Uterus (tissue), 4 donors: Measurements from ENCODE around the gene MAGI2. TPM values are rescaled to one million over a fixed set of nuclear protein-coding genes. Genes with fewer than 3 reads are reported as not detected.

Experiments used
- DNase-seq, 2 donors: peaks; one replicate each; pipeline ENCODE4 v3.0.0-alpha.2; 2019 to 2020
- H3K27ac ChIP-seq, 2 donors: fragments of 200-600 bp; sonication (generic); 1 replicate in 1 of 2; 2 replicates in 1 of 2; pipeline ENCODE4 v1.5.1; 2016 to 2018
- H3K27me3 ChIP-seq, 2 donors: fragments of 200-600 bp; sonication (generic); one replicate each; pipeline ENCODE4 v1.5.1; 2018 to 2019; ENCODE audit warnings: control low read depth in 1 of 2
- H3K36me3 ChIP-seq, 2 donors: fragments of 200-600 bp; sonication (generic); one replicate each; pipeline ENCODE4 v1.5.1; 2019; ENCODE audit warnings: control low read depth in 1 of 2
- H3K4me1 ChIP-seq, 2 donors: fragments of 200-600 bp; sonication (generic); one replicate each; pipeline ENCODE4 v1.5.1; 2018 to 2019; ENCODE audit warnings: control low read depth in 1 of 2
- H3K4me3 ChIP-seq, 2 donors: fragments of 200-600 bp; sonication (generic); 1 replicate in 1 of 2; 2 replicates in 1 of 2; pipeline ENCODE4 v1.5.1; 2018 to 2019; ENCODE audit warnings: mild to moderate bottlenecking in 1 of 2
- H3K9me3 ChIP-seq, 2 donors: fragments of 200-600 bp; sonication (generic); one replicate each; pipeline ENCODE4 v1.5.1; 2019; ENCODE audit warnings: control low read depth in 1 of 2
- POLR2A ChIP-seq, 2 donors: fragments of 450-650 bp; IDR thresholded peaks; one replicate each; pipeline ENCODE4 v1.6.1; 2016; ENCODE audit warnings: antibody characterized with exemption in 2 of 2, mild to moderate bottlenecking in 1 of 2, moderate library complexity in 1 of 2
- intact Hi-C: fragments of 100-400 bp; cut with DNase I; formaldehyde crosslinking; loops from one replicate; pipeline ENCODE4 v1.15.1; 2023; ENCODE audit warnings: low total_unique reads
- total RNA-seq, 4 donors: library from RNA; depleted of rRNA in 3 of 4; stranded (reverse); fragments of >200 nt in 3 of 4; gene quantifications; one replicate each; pipeline versions ENCODE4 v1.1.0 to v1.2.4, GENCODE V29; 2014 to 2023
- TF ChIP-seq, protein P1 (sequence below), 4 experiments: fragments of 200-600 bp in 2 of 4; fragments of 450-650 bp in 2 of 4; sonication (generic) in 2 of 4; IDR thresholded peaks; one replicate each; pipeline ENCODE4 v1.5.1; 2016 to 2019; ENCODE audit warnings: antibody characterized with exemption in 4 of 4, mild to moderate bottlenecking in 2 of 4, moderate library complexity in 1 of 4
- donor health status: DM: yes; HTN: yes; CAD: no.

Gene MAGI2
- total RNA-seq, 4 donors from 2014 or later: 5.3 to 23.2 (median 13.8) TPM

DNA sequence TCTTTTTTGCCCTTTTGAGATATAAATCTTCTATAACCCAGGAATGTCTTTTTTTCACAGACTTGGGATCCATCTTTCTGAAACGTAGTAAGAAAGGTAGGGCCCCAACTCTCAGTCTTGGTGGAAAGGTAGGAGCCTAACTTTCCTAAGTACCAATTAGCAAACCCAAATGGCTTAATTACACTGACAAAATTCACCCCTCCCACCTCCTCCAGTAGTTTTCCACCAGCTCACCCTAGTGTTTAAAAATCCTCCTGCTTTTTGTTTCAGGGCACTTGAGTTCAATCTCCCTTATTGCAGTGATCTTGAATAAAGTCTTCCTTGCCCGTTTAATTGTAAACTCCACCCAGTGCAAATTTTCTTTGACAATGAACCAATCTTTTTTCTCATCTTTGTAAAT, 1054.9 kb downstream of the MAGI2 start:
- no peaks in the 10 kb centered on the region for H3K36me3 ChIP-seq
- no peak for DNase-seq
- H3K27me3 ChIP-seq: no peaks in the 10 kb centered on the region
- TF ChIP-seq, protein P1, sequence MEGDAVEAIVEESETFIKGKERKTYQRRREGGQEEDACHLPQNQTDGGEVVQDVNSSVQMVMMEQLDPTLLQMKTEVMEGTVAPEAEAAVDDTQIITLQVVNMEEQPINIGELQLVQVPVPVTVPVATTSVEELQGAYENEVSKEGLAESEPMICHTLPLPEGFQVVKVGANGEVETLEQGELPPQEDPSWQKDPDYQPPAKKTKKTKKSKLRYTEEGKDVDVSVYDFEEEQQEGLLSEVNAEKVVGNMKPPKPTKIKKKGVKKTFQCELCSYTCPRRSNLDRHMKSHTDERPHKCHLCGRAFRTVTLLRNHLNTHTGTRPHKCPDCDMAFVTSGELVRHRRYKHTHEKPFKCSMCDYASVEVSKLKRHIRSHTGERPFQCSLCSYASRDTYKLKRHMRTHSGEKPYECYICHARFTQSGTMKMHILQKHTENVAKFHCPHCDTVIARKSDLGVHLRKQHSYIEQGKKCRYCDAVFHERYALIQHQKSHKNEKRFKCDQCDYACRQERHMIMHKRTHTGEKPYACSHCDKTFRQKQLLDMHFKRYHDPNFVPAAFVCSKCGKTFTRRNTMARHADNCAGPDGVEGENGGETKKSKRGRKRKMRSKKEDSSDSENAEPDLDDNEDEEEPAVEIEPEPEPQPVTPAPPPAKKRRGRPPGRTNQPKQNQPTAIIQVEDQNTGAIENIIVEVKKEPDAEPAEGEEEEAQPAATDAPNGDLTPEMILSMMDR (IDR thresholded peaks at IDR 0.05): no peak
- TF ChIP-seq POLR2A (IDR thresholded peaks at IDR 0.05): no peak
- no peaks in the 10 kb centered on the region for H3K4me1 ChIP-seq
- H3K4me3 ChIP-seq: no peak overlapping the region
- intact Hi-C loops: no loop called here
- no peak overlapping the region for H3K27ac ChIP-seq
- no peaks in the 10 kb centered on the region for H3K9me3 ChIP-seq

DNA sequence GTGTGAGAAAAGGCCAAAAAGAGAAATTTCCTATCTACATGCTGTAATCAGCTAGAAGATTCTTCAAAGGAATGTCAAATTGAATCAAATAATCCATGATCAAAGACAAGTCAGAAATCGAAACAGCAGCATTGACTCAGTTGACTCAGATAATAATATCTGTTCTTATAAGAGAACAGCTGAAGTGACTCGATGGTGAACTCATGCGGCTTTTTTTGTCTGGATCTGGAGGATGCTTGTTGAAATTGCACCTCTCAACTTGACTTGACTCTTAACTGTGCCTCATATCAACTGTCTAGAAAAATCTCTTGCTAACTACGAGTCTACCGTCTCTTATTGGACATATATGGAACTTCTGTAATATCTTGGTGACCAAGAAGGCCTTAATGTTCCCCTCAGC, 1055.4 kb downstream of the MAGI2 start:
- H3K27me3 ChIP-seq: no peaks in the 10 kb centered on the region
- no peak overlapping the region for H3K4me3 ChIP-seq
- intact Hi-C loops: no loop called here
- no peaks in the 10 kb centered on the region for H3K9me3 ChIP-seq
- TF ChIP-seq POLR2A (IDR thresholded peaks at IDR 0.05): no peak
- TF ChIP-seq, protein P1 (IDR thresholded peaks at IDR 0.05): no peak
- H3K36me3 ChIP-seq: no peaks in the 10 kb centered on the region
- no peaks in the 10 kb centered on the region for H3K4me1 ChIP-seq
- DNase-seq: no peak
- no peak overlapping the region for H3K27ac ChIP-seq

GRCh38 chr7:78396210-78396609, 1057.3 kb downstream of the MAGI2 start:
- Histone ChIP-seq H3K9me3 (no peaks in the 10 kb centered on the region), H3K27me3 (no peaks in the 10 kb centered on the region), H3K4me1 (no peaks in the 10 kb centered on the region), H3K4me3 (no peak overlapping the region), H3K27ac (no peak overlapping the region), H3K36me3 (no peaks in the 10 kb centered on the region)
- intact Hi-C loops: no loop called here
- no peak for DNase-seq
- TF ChIP-seq, protein P1 (IDR thresholded peaks at IDR 0.05): no peak
- TF ChIP-seq POLR2A (IDR thresholded peaks at IDR 0.05): no peak

GRCh38 chr7:78395298-78396036, 1058.0 kb downstream of the MAGI2 start:
- H3K27ac ChIP-seq: no peak overlapping the region
- H3K9me3 ChIP-seq: no peaks in the 10 kb centered on the region
- no peaks in the 10 kb centered on the region for H3K4me1 ChIP-seq
- no peaks in the 10 kb centered on the region for H3K27me3 ChIP-seq
- intact Hi-C loops: no loop called here
- TF ChIP-seq, protein P1 (IDR thresholded peaks at IDR 0.05): no peak
- no peak for TF ChIP-seq POLR2A (IDR thresholded peaks at IDR 0.05)
- DNase-seq: no peak
- H3K36me3 ChIP-seq: no peaks in the 10 kb centered on the region
- H3K4me3 ChIP-seq: no peak overlapping the region

DNA sequence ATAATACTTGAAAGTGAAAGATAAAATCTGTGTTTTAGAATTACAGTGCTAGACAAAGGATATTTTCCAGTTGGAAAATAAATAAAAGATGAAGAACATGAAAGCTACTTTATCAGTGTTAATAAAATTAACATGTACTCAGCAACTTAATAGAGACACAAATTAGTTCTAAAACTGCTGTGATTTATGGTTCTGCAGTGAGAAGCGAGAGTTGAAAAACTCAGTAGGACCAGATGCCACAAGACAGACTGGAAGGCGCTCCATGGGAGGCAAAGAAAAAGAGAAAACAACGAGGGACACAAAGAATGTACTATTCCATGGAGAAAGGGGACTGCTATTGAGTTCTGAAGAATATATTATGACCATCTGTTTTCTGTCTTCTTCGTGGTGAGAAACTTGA, 1064.4 kb downstream of the MAGI2 start:
- no peak for TF ChIP-seq POLR2A (IDR thresholded peaks at IDR 0.05)
- TF ChIP-seq, protein P1 (IDR thresholded peaks at IDR 0.05): no peak
- Histone ChIP-seq H3K36me3 (no peaks in the 10 kb centered on the region), H3K4me3 (no peak overlapping the region), H3K27ac (no peak overlapping the region), H3K4me1 (no peaks in the 10 kb centered on the region), H3K9me3 (no peaks in the 10 kb centered on the region), H3K27me3 (no peaks in the 10 kb centered on the region)
- intact Hi-C loops: no loop called here
- no peak for DNase-seq
